ENCODE measurements around the gene SLAMF7.

GRCh38 chr1:160717306-160717705 is 21.7 kb upstream of the SLAMF7 start:
- TF ChIP-seq CTCF (IDR thresholded peaks at IDR 0.05; ENCODE audit: low read depth, low read length, missing input control) (no peak), TAF1 (conservative IDR thresholded peaks at IDR 0.05) (no peak), REST (IDR thresholded peaks at IDR 0.05) (no peak), ATF3 (IDR thresholded peaks at IDR 0.05) (no peak), MAX (IDR thresholded peaks at IDR 0.05) (no peak)

Measured in liver (tissue), 3 donors.